GM23338 (cell line): Measurements from ENCODE around the gene PRODH2. TPM values are rescaled to one million over a fixed set of nuclear protein-coding genes. Genes with fewer than 3 reads are reported as not detected.

ENCODE experiments used
- ATAC-seq: fragments of 200-7000 bp; cut with Tn5 transposase; 3 replicates; pipeline ENCODE4 v1.9.1; 2020
- DNase-seq: peaks from one replicate; pipeline ENCODE4 v3.0.0-alpha.2; 2015; ENCODE audit warnings: low spot score
- H2AFZ ChIP-seq: fragments of 200-600 bp; sonication (generic); 2 replicates; pipeline ENCODE4 v1.8.0; 2016; ENCODE audit warnings: antibody characterized with exemption, mild to moderate bottlenecking, moderate library complexity
- H3F3A ChIP-seq: fragments of 200-600 bp; sonication (generic); replicated peaks from 2 replicates; pipeline ENCODE4 v1.8.0; 2017; ENCODE audit warnings: antibody characterized with exemption, mixed run types, low read depth
- H3K27ac ChIP-seq: fragments of 200-600 bp; sonication (generic); 2 replicates; pipeline ENCODE4 v1.6.1; 2016; ENCODE audit warnings: low read depth
- H3K27me3 ChIP-seq: fragments of 200-600 bp; sonication (generic); 2 replicates; pipeline ENCODE4 v1.8.0; 2016; ENCODE audit warnings: mild to moderate bottlenecking, mixed run types, moderate library complexity; ENCODE audit not compliant: insufficient read depth
- H3K36me3 ChIP-seq: fragments of 200-600 bp; sonication (generic); 2 replicates; pipeline ENCODE4 v1.8.0; 2016; ENCODE audit warnings: mild to moderate bottlenecking; ENCODE audit not compliant: insufficient read depth
- H3K4me1 ChIP-seq: fragments of 200-600 bp; sonication (generic); 2 replicates; pipeline ENCODE4 v1.8.0; 2016; ENCODE audit warnings: mild to moderate bottlenecking, moderate library complexity; ENCODE audit not compliant: insufficient read depth
- H3K4me2 ChIP-seq: fragments of 200-600 bp; sonication (generic); 2 replicates; pipeline ENCODE4 v1.7.1; 2017; ENCODE audit warnings: mixed run types
- H3K4me3 ChIP-seq: fragments of 200-600 bp; sonication (generic); 2 replicates; pipeline ENCODE4 v1.6.1; 2016; ENCODE audit warnings: mixed run types
- H3K79me2 ChIP-seq: fragments of 200-600 bp; sonication (generic); replicated peaks from 2 replicates; pipeline ENCODE4 v1.8.0; 2017; ENCODE audit warnings: mild to moderate bottlenecking; ENCODE audit not compliant: insufficient read depth
- H3K9me2 ChIP-seq: fragments of 200-600 bp; sonication (generic); 2 replicates; pipeline ENCODE4 v1.8.0; 2017; ENCODE audit not compliant: insufficient read depth
- H4K20me1 ChIP-seq: fragments of 200-600 bp; sonication (generic); replicated peaks from 2 replicates; pipeline ENCODE4 v1.8.0; 2017; ENCODE audit warnings: mild to moderate bottlenecking; ENCODE audit not compliant: insufficient read depth
- H3K27ac Mint-ChIP-seq: 2 replicates; pipeline ENCODE4 v1.8.0; 2020; ENCODE audit warnings: inconsistent platforms, mild to moderate bottlenecking, moderate library complexity, mixed read lengths
- H3K27me3 Mint-ChIP-seq: 3 replicates; pipeline ENCODE4 v1.8.0; 2022; ENCODE audit warnings: low read depth, mild to moderate bottlenecking, moderate library complexity, mixed read lengths, inconsistent platforms; ENCODE audit not compliant: insufficient read depth, poor library complexity
- H3K36me3 Mint-ChIP-seq: 3 replicates; pipeline ENCODE4 v1.8.0; 2021; ENCODE audit warnings: low read depth, mild to moderate bottlenecking, inconsistent platforms, moderate library complexity, mixed read lengths
- H3K4me1 Mint-ChIP-seq: 3 replicates; pipeline ENCODE4 v1.8.0; 2020; ENCODE audit warnings: mild to moderate bottlenecking, inconsistent platforms, mixed read lengths
- H3K4me3 Mint-ChIP-seq: 3 replicates; pipeline ENCODE4 v1.8.0; 2021; ENCODE audit warnings: moderate library complexity, mild to moderate bottlenecking, inconsistent platforms, mixed read lengths
- H3K9me3 Mint-ChIP-seq: 3 replicates; pipeline ENCODE4 v1.8.0; 2020; ENCODE audit warnings: moderate library complexity, mild to moderate bottlenecking, inconsistent platforms, mixed read lengths
- NANOG ChIP-seq: IDR thresholded peaks from 2 replicates; pipeline ENCODE4 v1.6.1; 2016; ENCODE audit warnings: antibody characterized with exemption, borderline replicate concordance
- POLR2AphosphoS5 ChIP-seq: IDR thresholded peaks from 2 replicates; pipeline ENCODE4 v1.6.1; 2016; ENCODE audit warnings: antibody characterized with exemption, low read depth
- STAT1 ChIP-seq: IDR thresholded peaks from one replicate; pipeline ENCODE4 v1.6.1; 2016; ENCODE audit warnings: antibody characterized with exemption; ENCODE audit not compliant: unreplicated experiment
- ZNF462 ChIP-seq: fragments of 250-450 bp; sonication (Bioruptor Pico); IDR thresholded peaks from 2 replicates; pipeline ENCODE4 v1.5.0; 2020; ENCODE audit warnings: mild to moderate bottlenecking, moderate library complexity
- polyA plus RNA-seq: library from polyadenylated mRNA; unstranded; fragments of >200 nt; fragmentation: Nextera tagmentation; extraction: Ambion mirVana; gene quantifications from 2 replicates; pipeline ENCODE4 v1.2.1, GENCODE V29; 2016
- total RNA-seq: library from RNA; depleted of rRNA; stranded (reverse); fragments of >200 nt; shearing (Covaris generic); gene quantifications from 2 replicates; pipeline ENCODE4 v1.2.3, GENCODE V29; 2014

The PRODH2 gene
- total and polyA plus RNA-seq, 2 experiments from 2014 or later = not detected

GRCh38 chr19:35757231-35757748 is 55.4 kb downstream of the PRODH2 start:
- Mint-ChIP-seq H3K36me3 (peaks cover 26% of the 10 kb centered on the region), H3K9me3 (no peaks in the 10 kb centered on the region; the same call in 2 of the 3 replicates), H3K27ac (peak overlapping the region; percentile 92), H3K4me3 (peak overlapping the region; percentile 83), H3K27me3 (peaks cover 38% of the 10 kb centered on the region), H3K4me1 (peaks cover 15% of the 10 kb centered on the region)
- peak overlapping the region; percentile 93 for H3K4me2 ChIP-seq
- peaks cover 28% of the 10 kb centered on the region for H3K27me3 ChIP-seq
- H3K27ac ChIP-seq = no peak overlapping the region
- peaks cover 3% of the 10 kb centered on the region for H4K20me1 ChIP-seq
- peak overlapping the region; percentile 90 for H2AFZ ChIP-seq
- H3K9me2 ChIP-seq = no peaks in the 10 kb centered on the region
- H3K4me1 ChIP-seq = peaks cover 4% of the 10 kb centered on the region
- H3K36me3 ChIP-seq = peaks cover 6% of the 10 kb centered on the region; the same call in 1 of the 2 replicates
- peak; percentile 15 for ATAC-seq
- TF ChIP-seq NANOG = no peak
- peaks cover 13% of the 10 kb centered on the region for H3K79me2 ChIP-seq
- peaks cover 9% of the 10 kb centered on the region; the same call in 1 of the 2 replicates for H3F3A ChIP-seq
- H3K4me3 ChIP-seq = peak overlapping the region; percentile 94
- DNase-seq = peak; percentile 52

GRCh38 chr19:35756377-35757230 is 56.0 kb downstream of the PRODH2 start, which contains the start of gene HSPB6:
TSS of gene HSPB6 (minus strand) at chr19:35757029. CDS start at chr19:35757008, 21 bp downstream.
- H2AFZ ChIP-seq = peak within 1 kb of the TSS; percentile 90
- Mint-ChIP-seq H3K4me1 (peaks cover 15% of the 10 kb centered on the region), H3K27ac (peak within 1 kb of the TSS; percentile 93), H3K27me3 (peaks cover 38% of the 10 kb centered on the region), H3K4me3 (peak within 1 kb of the TSS; percentile 83), H3K36me3 (peaks cover 21% of the 10 kb centered on the region), H3K9me3 (no peaks in the 10 kb centered on the region; the same call in 2 of the 3 replicates)
- 0 out of 2 replicates have a peak, but pooled peaks have one; percentile 44 for TF ChIP-seq POLR2AphosphoS5
- no peak for TF ChIP-seq STAT1
- no peak for TF ChIP-seq ZNF462
- peak within 1 kb of the TSS; percentile 94 for H3K4me3 ChIP-seq
- DNase-seq = peak; percentile 70
- H3F3A ChIP-seq = peaks cover 9% of the 10 kb centered on the region; the same call in 1 of the 2 replicates
- H3K4me1 ChIP-seq = peaks cover 4% of the 10 kb centered on the region
- peak within 1 kb of the TSS; percentile 93 for H3K4me2 ChIP-seq
- peaks cover 13% of the 10 kb centered on the region for H3K79me2 ChIP-seq
- peaks cover 3% of the 10 kb centered on the region for H4K20me1 ChIP-seq
- H3K27me3 ChIP-seq = peaks cover 28% of the 10 kb centered on the region
- H3K36me3 ChIP-seq = peaks cover 6% of the 10 kb centered on the region; the same call in 1 of the 2 replicates
- H3K27ac ChIP-seq = no peak within 1 kb of the TSS
- H3K9me2 ChIP-seq = no peaks in the 10 kb centered on the region
- peak; percentile 25 for ATAC-seq
